Ovary (tissue), 9 donors: ENCODE data around the gene LEMD3. TPM values are rescaled to one million over a fixed set of nuclear protein-coding genes. Genes with fewer than 3 reads are reported as not detected.

Experiments used
- polyA plus RNA-seq, 2 donors: library from polyadenylated mRNA; stranded (reverse); fragments of 200-250 nt in 1 of 2; fragments of 350-450 nt in 1 of 2; fragmentation: Illumina TruSeq in 1 of 2; extraction: RNeasy Lipid Tissue Mini Kit (QIAGEN cat#74804) in 1 of 2; gene quantifications; one replicate each; pipeline ENCODE4 v1.2.3, GENCODE V29; 2013 to 2014
- total RNA-seq, 7 donors: library from RNA; depleted of rRNA in 2 of 7; stranded (reverse); fragments of >200 nt in 2 of 7; fragmentation: NEBNext Ultra II Directional in 3 of 7; extraction: Animal tissue kit (Norgen Biotek cat#: 25700) in 3 of 7; gene quantifications; one replicate each; pipeline versions ENCODE4 v1.1.0 to v1.2.4, GENCODE V29; 2016 to 2023
- donor health status: DM: no; HTN: no; CAD: no; lungs with moderate emphysema.
- donor health status: DM: no; HTN: no; CAD: no.
- donor health status: Bipolar disorder and iron deficiency.
- donor health status: DM: yes; HTN: yes; CAD: no.
- donor health status: DM: no; HTN: no; CAD: no.
- donor health status: DM: yes; HTN: yes; CAD: no.

LEMD3 gene
- total and polyA plus RNA-seq, 9 donors, result 11.4 to 34.8 (median 28.3) TPM

Other genes starting within 250 kb of the LEMD3 start
- 1 to 10 TPM in 3 of 7 donors, not detected in 4; 1.1 to 3.2 (median 2.0) TPM for gene WIF1, start 48.3 kb upstream of the LEMD3 start, total RNA-seq
- gene WIF1, start 48.3 kb upstream of the LEMD3 start, polyA plus RNA-seq, result 1 to 10 TPM in 1 of 2 donors, under 1 TPM in 1; 0.11 to 6.7 TPM
- 10 to 100 TPM; 14.9 to 58.8 (median 27.1) TPM for gene MSRB3, start 109.1 kb downstream of the LEMD3 start, total RNA-seq
- gene MSRB3, start 109.1 kb downstream of the LEMD3 start, polyA plus RNA-seq, result 10 to 100 TPM; 21.1 to 58.8 TPM